ENCODE measurements around the gene COX6A2.

DNA sequence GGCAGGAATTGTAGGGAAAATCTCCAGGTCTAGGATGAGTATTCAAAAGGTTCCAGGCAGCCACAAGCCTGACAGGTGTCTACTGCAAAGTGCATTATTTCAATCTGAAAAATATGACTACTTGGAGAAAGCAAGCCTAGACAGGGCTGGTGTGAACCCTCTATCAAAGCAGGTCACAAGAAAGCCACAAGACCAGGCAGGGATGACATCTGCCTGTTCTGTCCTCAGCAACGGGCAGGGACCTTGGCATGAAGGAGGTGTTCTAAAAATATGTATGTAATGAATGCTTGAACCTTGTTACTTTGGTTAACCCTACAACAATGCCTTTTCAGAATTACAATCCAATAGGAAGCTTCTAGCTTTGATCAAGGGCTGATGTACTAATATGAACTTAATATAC, 1.2 kb upstream of the COX6A2 start:
- TF ChIP-seq CTCF (IDR thresholded peaks at IDR 0.05) (no peak), POLR2AphosphoS5 (IDR thresholded peaks at IDR 0.05) (no peak), POLR2A (IDR thresholded peaks at IDR 0.05) (no peak)

Measured in breast epithelium (tissue), 3 donors.